ENCODE results near the gene B4GALNT2. TPM values are rescaled to one million over a fixed set of nuclear protein-coding genes. Genes with fewer than 3 reads are reported as not detected.

B4GALNT2 gene
- total RNA-seq, 1 donor from 2014 or later = 0.98 TPM

DNA sequence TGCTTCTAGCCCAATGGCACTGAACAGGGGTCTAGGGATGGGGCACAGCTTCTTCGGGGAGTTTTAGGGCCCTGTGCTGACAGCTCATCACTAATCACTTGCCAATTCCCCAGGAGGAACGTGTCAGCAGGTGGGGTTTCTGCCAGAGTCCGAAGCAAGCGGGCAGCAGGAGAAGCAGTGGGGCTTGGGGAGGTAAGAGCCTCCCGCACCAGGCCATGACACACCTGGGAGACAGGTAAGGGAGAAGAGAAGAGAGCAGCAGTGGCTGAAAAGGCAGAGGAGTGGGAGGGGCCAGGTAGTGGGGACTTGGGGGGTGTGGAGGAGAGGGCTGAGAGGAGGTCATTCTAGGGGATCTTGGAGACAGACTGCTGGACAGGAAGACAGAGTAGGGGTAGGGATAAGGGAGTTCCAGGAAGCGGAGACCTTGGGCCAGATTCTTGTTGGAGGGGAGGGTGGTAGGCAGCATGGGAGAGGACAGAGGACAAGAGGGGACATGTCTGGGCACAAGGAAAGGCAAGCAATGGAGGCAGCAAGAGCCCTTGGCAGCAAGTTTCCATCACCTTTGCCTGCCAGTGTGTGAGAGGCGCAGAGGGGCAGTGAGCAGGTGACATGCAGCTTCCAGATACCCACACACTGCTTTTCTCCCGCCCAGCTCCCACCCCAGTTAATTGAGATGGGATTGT lies 93.1 kb downstream of the B4GALNT2 start:
- H3K4me3 Mint-ChIP-seq (ENCODE audit: unreplicated experiment) = no peak overlapping the region
- H3K27ac Mint-ChIP-seq (ENCODE audit: unreplicated experiment) = no peak overlapping the region
- H3K9me3 Mint-ChIP-seq (ENCODE audit: unreplicated experiment) = no peaks in the 10 kb centered on the region
- H3K27me3 Mint-ChIP-seq (ENCODE audit: unreplicated experiment) = peaks cover 26% of the 10 kb centered on the region
- DNase-seq = no peak
- TF ChIP-seq, protein P1, sequence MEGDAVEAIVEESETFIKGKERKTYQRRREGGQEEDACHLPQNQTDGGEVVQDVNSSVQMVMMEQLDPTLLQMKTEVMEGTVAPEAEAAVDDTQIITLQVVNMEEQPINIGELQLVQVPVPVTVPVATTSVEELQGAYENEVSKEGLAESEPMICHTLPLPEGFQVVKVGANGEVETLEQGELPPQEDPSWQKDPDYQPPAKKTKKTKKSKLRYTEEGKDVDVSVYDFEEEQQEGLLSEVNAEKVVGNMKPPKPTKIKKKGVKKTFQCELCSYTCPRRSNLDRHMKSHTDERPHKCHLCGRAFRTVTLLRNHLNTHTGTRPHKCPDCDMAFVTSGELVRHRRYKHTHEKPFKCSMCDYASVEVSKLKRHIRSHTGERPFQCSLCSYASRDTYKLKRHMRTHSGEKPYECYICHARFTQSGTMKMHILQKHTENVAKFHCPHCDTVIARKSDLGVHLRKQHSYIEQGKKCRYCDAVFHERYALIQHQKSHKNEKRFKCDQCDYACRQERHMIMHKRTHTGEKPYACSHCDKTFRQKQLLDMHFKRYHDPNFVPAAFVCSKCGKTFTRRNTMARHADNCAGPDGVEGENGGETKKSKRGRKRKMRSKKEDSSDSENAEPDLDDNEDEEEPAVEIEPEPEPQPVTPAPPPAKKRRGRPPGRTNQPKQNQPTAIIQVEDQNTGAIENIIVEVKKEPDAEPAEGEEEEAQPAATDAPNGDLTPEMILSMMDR (IDR thresholded peaks at IDR 0.05; ENCODE audit: partially characterized antibody, unreplicated experiment) = no peak
- H3K36me3 Mint-ChIP-seq (ENCODE audit: unreplicated experiment) = no peaks in the 10 kb centered on the region
- no peaks in the 10 kb centered on the region for H3K4me1 Mint-ChIP-seq (ENCODE audit: low read depth, unreplicated experiment)

Other genes with a start within 250 kb of the B4GALNT2 start
- gene ATP5MC1, start 240.0 kb upstream of the B4GALNT2 start, total RNA-seq (ENCODE audit: unreplicated experiment) = 61.0 TPM
- 76.5 TPM for gene UBE2Z, start 224.4 kb upstream of the B4GALNT2 start, total RNA-seq (ENCODE audit: unreplicated experiment)
- gene SNF8, start 187.9 kb upstream of the B4GALNT2 start, total RNA-seq (ENCODE audit: unreplicated experiment) = 143 TPM
- not detected for gene GIP, start 164.2 kb upstream of the B4GALNT2 start, total RNA-seq (ENCODE audit: unreplicated experiment)
- 260 TPM for gene IGF2BP1, start 135.4 kb upstream of the B4GALNT2 start, total RNA-seq (ENCODE audit: unreplicated experiment)
- not detected for gene GNGT2, start 77.8 kb downstream of the B4GALNT2 start, total RNA-seq (ENCODE audit: unreplicated experiment)
- gene ABI3, start 77.9 kb downstream of the B4GALNT2 start, total RNA-seq (ENCODE audit: unreplicated experiment) = not detected
- 0.22 TPM for gene PHOSPHO1, start 98.0 kb downstream of the B4GALNT2 start, total RNA-seq (ENCODE audit: unreplicated experiment)
- 37.4 TPM for gene ZNF652, start 229.5 kb downstream of the B4GALNT2 start, total RNA-seq (ENCODE audit: unreplicated experiment)

Measured in glutamatergic neuron (in vitro differentiated cells).